ENCODE measurements around the gene TBC1D1.

TBC1D1 gene

DNA sequence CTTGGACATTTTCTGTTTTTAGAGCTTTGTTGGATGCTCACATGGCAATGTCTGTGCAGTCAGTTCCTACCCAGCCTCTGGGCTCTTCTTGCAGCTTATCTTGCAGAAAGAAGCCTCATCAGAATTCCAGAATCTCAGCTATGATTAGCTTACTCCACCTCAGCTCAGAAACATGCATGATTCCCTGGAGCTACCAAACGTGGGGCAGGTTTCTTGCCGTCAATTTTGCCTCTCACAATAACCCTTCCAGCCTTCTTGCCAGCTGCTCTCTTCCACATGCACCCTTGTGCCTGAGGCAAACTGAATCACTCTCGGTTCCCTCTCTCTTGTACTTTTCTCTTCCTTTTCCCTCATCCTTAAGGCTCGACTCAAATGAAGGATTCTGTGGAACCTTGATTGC is 210.7 kb downstream of the TBC1D1 start:
- TF ChIP-seq PATZ1 (CRISPR knock-in tag; IDR thresholded peaks at IDR 0.05; ENCODE audit: borderline replicate concordance) = no peak
- no peak for TF ChIP-seq TOX (CRISPR knock-in tag; IDR thresholded peaks at IDR 0.05; ENCODE audit: borderline replicate concordance)
- TF ChIP-seq ZNF8 (CRISPR knock-in tag; IDR thresholded peaks at IDR 0.05) = no peak
- no peak for TF ChIP-seq ESRRG (CRISPR knock-in tag; IDR thresholded peaks at IDR 0.05)
- TF ChIP-seq, protein P1, sequence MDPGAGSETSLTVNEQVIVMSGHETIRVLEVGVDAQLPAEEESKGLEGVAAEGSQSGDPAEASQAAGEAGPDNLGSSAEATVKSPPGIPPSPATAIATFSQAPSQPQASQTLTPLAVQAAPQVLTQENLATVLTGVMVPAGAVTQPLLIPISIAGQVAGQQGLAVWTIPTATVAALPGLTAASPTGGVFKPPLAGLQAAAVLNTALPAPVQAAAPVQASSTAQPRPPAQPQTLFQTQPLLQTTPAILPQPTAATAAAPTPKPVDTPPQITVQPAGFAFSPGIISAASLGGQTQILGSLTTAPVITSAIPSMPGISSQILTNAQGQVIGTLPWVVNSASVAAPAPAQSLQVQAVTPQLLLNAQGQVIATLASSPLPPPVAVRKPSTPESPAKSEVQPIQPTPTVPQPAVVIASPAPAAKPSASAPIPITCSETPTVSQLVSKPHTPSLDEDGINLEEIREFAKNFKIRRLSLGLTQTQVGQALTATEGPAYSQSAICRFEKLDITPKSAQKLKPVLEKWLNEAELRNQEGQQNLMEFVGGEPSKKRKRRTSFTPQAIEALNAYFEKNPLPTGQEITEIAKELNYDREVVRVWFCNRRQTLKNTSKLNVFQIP (CRISPR knock-in tag; IDR thresholded peaks at IDR 0.05; ENCODE audit: borderline replicate concordance, low read depth) = no peak
- no peak for TF ChIP-seq CSDC2 (CRISPR knock-in tag; IDR thresholded peaks at IDR 0.05)
- no peak for TF ChIP-seq BACH2 (CRISPR knock-in tag; IDR thresholded peaks at IDR 0.05; ENCODE audit: borderline replicate concordance)
- TF ChIP-seq ISL1 (CRISPR knock-in tag; IDR thresholded peaks at IDR 0.05) = no peak
- TF ChIP-seq ZFP30 (CRISPR knock-in tag; IDR thresholded peaks at IDR 0.05) = no peak
- no peak for ATAC-seq

GRCh38 chr4:38102957-38103588 is 212.2 kb downstream of the TBC1D1 start:
- ATAC-seq = no peak

More at GRCh38 chr4:38102957-38103588, 212.2 kb downstream of the TBC1D1 start:
- TF ChIP-seq, protein P1 (CRISPR knock-in tag; IDR thresholded peaks at IDR 0.05; ENCODE audit: borderline replicate concordance, low read depth) = no peak
- TF ChIP-seq SNAI2 (CRISPR knock-in tag; IDR thresholded peaks at IDR 0.05) (no peak), TCF4 (CRISPR knock-in tag; IDR thresholded peaks at IDR 0.05; ENCODE audit: borderline replicate concordance) (no peak), GLIS3 (CRISPR knock-in tag; IDR thresholded peaks at IDR 0.05) (no peak), ZNF8 (CRISPR knock-in tag; IDR thresholded peaks at IDR 0.05) (no peak), TOX (CRISPR knock-in tag; IDR thresholded peaks at IDR 0.05; ENCODE audit: borderline replicate concordance) (no peak), CREB5 (CRISPR knock-in tag; IDR thresholded peaks at IDR 0.05; ENCODE audit: low read depth) (no peak), PPARA (CRISPR knock-in tag; IDR thresholded peaks at IDR 0.05; ENCODE audit: borderline replicate concordance) (no peak), ZFP3 (CRISPR knock-in tag; IDR thresholded peaks at IDR 0.05) (no peak), ARNTL (CRISPR knock-in tag; IDR thresholded peaks at IDR 0.05; ENCODE audit: borderline replicate concordance, low read depth) (no peak), ISL1 (CRISPR knock-in tag; IDR thresholded peaks at IDR 0.05) (no peak), OSR1 (CRISPR knock-in tag; IDR thresholded peaks at IDR 0.05) (no peak), ZFP30 (CRISPR knock-in tag; IDR thresholded peaks at IDR 0.05) (no peak), RARB (CRISPR knock-in tag; IDR thresholded peaks at IDR 0.05) (no peak), ZNF70 (CRISPR knock-in tag; IDR thresholded peaks at IDR 0.05) (no peak), ZC3H10 (CRISPR knock-in tag; IDR thresholded peaks at IDR 0.05) (no peak), TSHZ2 (CRISPR knock-in tag; IDR thresholded peaks at IDR 0.05) (no peak), PATZ1 (CRISPR knock-in tag; IDR thresholded peaks at IDR 0.05; ENCODE audit: borderline replicate concordance) (no peak), BACH2 (CRISPR knock-in tag; IDR thresholded peaks at IDR 0.05; ENCODE audit: borderline replicate concordance) (no peak)
- TF ChIP-seq, protein P2, sequence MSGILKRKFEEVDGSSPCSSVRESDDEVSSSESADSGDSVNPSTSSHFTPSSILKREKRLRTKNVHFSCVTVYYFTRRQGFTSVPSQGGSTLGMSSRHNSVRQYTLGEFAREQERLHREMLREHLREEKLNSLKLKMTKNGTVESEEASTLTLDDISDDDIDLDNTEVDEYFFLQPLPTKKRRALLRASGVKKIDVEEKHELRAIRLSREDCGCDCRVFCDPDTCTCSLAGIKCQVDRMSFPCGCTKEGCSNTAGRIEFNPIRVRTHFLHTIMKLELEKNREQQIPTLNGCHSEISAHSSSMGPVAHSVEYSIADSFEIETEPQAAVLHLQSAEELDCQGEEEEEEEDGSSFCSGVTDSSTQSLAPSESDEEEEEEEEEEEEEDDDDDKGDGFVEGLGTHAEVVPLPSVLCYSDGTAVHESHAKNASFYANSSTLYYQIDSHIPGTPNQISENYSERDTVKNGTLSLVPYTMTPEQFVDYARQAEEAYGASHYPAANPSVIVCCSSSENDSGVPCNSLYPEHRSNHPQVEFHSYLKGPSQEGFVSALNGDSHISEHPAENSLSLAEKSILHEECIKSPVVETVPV (CRISPR knock-in tag; IDR thresholded peaks at IDR 0.05) = no peak
